Panc1 (cell line): ENCODE data around the gene TRAPPC10.

Experiments used
- CTCF ChIP-seq: fragments of 450-650 bp; IDR thresholded peaks from 2 replicates; pipeline ENCODE4 v1.5.1; 2017; ENCODE audit warnings: mild to moderate bottlenecking
- POLR2AphosphoS5 ChIP-seq: IDR thresholded peaks from 2 replicates; pipeline ENCODE4 v1.6.1; 2012; ENCODE audit warnings: mild to moderate bottlenecking, low read depth, low read length, moderate library complexity
- REST ChIP-seq, 2 experiments: IDR thresholded peaks; 2 replicates each; pipeline ENCODE4 v1.6.1; 2011 to 2012; ENCODE audit warnings: low read depth in 2 of 2, control low read depth in 1 of 2, low read length in 1 of 2, mild to moderate bottlenecking in 1 of 2, moderate library complexity in 1 of 2; ENCODE audit not compliant: insufficient read depth in 1 of 2

GRCh38 chr21:44065428-44065827, 53.3 kb downstream of the TRAPPC10 start:
- TF ChIP-seq CTCF, result no peak
- no peak for TF ChIP-seq REST (IDR thresholded peaks at IDR 0.05; ENCODE audit: insufficient read depth in 1 of 2, low read depth in 2 of 2, low read length in 1 of 2)
- TF ChIP-seq POLR2AphosphoS5, result no peak
